ENCODE data around the gene DOK6. TPM values are rescaled to one million over a fixed set of nuclear protein-coding genes. Genes with fewer than 3 reads are reported as not detected.

Gene DOK6
- total and polyA plus RNA-seq, 10 donors, result 0.09 to 2.0 (median 0.40) TPM

DNA sequence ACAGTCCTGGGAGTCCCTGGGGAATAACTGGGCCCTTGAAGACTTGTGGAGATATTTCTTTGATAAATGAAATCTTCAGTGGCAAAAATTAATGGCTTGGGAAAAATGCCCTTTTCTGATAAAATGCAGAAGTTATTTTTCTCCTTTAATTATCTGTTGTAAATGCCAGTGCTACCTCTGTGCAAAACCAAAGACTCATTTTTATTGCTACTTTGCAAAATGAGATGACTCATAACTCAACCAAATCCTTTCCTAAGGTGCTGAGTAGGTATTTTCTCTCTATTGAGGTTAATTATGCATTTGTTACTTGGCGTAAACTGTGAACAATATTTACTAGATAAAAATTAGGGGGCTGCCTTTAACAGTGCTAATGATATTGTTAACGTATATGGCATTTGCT, 163.9 kb downstream of the DOK6 start:
- Histone ChIP-seq H3K27ac (no peak overlapping the region), H3K27me3 (replicated peaks in 1 of 7) (no peaks in the 10 kb centered on the region), H3K4me3 (no peak overlapping the region), H3K9me3 (peaks cover 0 to 34% (median 12%) of the 10 kb centered on the region in 8 donors), H3K36me3 (no peaks in the 10 kb centered on the region), H3K4me1 (no peaks in the 10 kb centered on the region)
- 86 to 95% (median 89%) methylated on average over 2 of the region's 2 CpGs for WGBS, 5 donors
- DNase-seq, result no peak
- no peak for TF ChIP-seq POLR2A (IDR thresholded peaks at IDR 0.05)
- TF ChIP-seq POLR2AphosphoS5 (IDR thresholded peaks at IDR 0.05), result no peak
- TF ChIP-seq, protein P1, sequence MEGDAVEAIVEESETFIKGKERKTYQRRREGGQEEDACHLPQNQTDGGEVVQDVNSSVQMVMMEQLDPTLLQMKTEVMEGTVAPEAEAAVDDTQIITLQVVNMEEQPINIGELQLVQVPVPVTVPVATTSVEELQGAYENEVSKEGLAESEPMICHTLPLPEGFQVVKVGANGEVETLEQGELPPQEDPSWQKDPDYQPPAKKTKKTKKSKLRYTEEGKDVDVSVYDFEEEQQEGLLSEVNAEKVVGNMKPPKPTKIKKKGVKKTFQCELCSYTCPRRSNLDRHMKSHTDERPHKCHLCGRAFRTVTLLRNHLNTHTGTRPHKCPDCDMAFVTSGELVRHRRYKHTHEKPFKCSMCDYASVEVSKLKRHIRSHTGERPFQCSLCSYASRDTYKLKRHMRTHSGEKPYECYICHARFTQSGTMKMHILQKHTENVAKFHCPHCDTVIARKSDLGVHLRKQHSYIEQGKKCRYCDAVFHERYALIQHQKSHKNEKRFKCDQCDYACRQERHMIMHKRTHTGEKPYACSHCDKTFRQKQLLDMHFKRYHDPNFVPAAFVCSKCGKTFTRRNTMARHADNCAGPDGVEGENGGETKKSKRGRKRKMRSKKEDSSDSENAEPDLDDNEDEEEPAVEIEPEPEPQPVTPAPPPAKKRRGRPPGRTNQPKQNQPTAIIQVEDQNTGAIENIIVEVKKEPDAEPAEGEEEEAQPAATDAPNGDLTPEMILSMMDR (IDR thresholded peaks at IDR 0.05 in 8 of 11, conservative IDR thresholded peaks at IDR 0.05 in 3 of 11), result no peak
- intact Hi-C loops (cut with DNase I; ENCODE audit: low total_unique reads), result no loop called here

DNA sequence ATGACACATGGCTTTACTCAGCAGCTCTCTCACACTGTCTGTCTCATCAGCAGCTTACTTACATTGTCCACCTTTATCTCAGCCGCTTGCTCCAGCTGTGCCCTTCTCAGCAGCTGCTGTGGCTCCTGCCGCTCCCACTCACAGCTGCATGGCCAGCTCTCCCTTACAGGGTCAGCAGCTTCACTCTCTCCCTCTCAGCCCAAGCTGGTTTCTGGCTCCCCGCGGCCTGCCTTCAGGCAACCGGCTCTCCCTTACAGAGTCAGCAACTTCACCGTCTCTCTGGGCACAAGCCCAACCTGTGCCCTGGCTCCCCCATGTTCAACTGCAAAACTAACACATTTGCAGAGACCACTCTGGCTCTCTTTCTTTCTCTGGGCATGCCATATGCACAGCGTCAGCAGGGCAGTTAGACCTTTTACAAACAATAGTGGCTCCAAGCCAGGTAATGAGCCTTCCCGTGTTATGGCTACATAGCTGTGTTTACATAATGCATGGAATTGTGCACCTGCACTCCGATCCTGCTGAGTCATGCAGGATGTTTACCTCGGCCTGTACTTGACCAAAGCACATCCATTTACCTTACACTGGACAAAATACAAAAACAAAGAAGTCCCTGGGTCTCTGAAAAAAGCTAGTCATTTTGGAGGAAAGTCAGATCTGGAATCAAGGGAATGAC, 167.3 kb downstream of the DOK6 start:
- intact Hi-C loops (cut with DNase I; ENCODE audit: low total_unique reads), result no loop called here
- H3K4me3 ChIP-seq, result no peak overlapping the region
- 79 to 85% (median 81%) methylated on average over 10 of the region's 10 CpGs for WGBS, 5 donors
- H3K4me1 ChIP-seq, result no peaks in the 10 kb centered on the region
- DNase-seq, result no peak
- no peaks in the 10 kb centered on the region for H3K36me3 ChIP-seq
- no peak for TF ChIP-seq POLR2A (IDR thresholded peaks at IDR 0.05)
- TF ChIP-seq, protein P1 (IDR thresholded peaks at IDR 0.05 in 8 of 11, conservative IDR thresholded peaks at IDR 0.05 in 3 of 11), result no peak
- TF ChIP-seq POLR2AphosphoS5 (IDR thresholded peaks at IDR 0.05), result no peak
- H3K9me3 ChIP-seq, result peaks cover 0 to 29% (median 12%) of the 10 kb centered on the region in 8 donors
- no peak overlapping the region for H3K27ac ChIP-seq
- H3K27me3 ChIP-seq (replicated peaks in 1 of 7), result no peaks in the 10 kb centered on the region

DNA sequence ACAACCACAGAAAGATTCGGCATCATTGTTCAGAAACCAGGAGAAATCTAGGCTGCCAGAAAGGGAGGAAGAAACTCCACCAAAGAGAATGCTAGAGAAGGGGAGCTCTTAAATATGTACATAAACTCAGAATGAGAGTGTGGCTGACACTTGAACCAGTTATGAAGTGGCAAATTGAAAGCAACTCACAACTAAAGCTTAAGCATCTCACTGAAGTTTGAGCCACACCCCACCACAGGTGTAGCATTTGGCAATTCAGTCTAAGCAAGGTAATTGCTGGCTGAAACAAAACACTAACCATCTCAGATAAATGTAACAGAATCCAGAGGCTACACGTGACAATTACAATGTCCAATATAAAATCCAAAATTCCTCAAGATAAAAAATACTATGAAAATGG, 168.4 kb downstream of the DOK6 start:
- Histone ChIP-seq H3K4me1 (no peaks in the 10 kb centered on the region), H3K4me3 (no peak overlapping the region), H3K36me3 (no peaks in the 10 kb centered on the region), H3K27ac (no peak overlapping the region), H3K27me3 (replicated peaks in 1 of 7) (no peaks in the 10 kb centered on the region), H3K9me3 (peaks cover 0 to 29% (median 12%) of the 10 kb centered on the region in 8 donors)
- WGBS, 5 donors, result 86 to 93% (median 88%) methylated on average over 2 of the region's 2 CpGs
- DNase-seq, result no peak
- intact Hi-C loops (cut with DNase I; ENCODE audit: low total_unique reads), result no loop called here
- no peak for TF ChIP-seq POLR2AphosphoS5 (IDR thresholded peaks at IDR 0.05)

DNA sequence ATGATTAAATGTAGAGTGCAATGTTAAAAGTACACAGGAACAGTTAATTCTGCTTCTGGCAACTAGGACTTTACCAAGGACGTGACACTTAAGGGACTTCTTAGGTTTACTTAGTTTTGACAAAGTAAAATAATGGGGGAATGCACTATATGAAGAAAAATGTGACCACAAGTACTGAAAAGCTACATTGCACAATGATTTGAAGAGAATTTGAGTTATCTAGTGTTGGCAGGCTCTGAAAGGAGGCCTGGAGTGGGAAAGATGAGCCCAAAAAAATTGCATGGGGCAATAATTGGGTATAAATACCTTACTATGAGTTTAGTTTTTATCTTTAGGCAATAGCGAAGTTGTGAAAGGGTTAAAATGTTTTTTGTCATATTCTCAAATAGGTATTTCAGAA, 173.7 kb downstream of the DOK6 start:
- H3K4me1 ChIP-seq, result no peaks in the 10 kb centered on the region
- no peak for DNase-seq
- intact Hi-C loops (cut with DNase I; ENCODE audit: low total_unique reads), result no loop called here
- H3K27me3 ChIP-seq (replicated peaks in 1 of 7), result no peaks in the 10 kb centered on the region
- TF ChIP-seq, protein P1 (IDR thresholded peaks at IDR 0.05 in 8 of 11, conservative IDR thresholded peaks at IDR 0.05 in 3 of 11), result no peak
- no peak for TF ChIP-seq POLR2AphosphoS5 (IDR thresholded peaks at IDR 0.05)
- H3K4me3 ChIP-seq, result no peak overlapping the region
- WGBS, 5 donors, result 59 to 81% (median 69%) methylated on average over 2 of the region's 2 CpGs
- H3K9me3 ChIP-seq, result no peaks in the 10 kb centered on the region
- H3K27ac ChIP-seq, result no peak overlapping the region
- no peaks in the 10 kb centered on the region for H3K36me3 ChIP-seq

All from spleen (tissue), 11 donors.